GM12878 (cell line): ENCODE measurements around the gene TLR9. TPM values are rescaled to one million over a fixed set of nuclear protein-coding genes. Genes with fewer than 3 reads are reported as not detected.

Experiments
- ATAC-seq: fragments of 200-7000 bp; cut with Tn5 transposase; 3 replicates; pipeline ENCODE4 v1.9.1; 2020; ENCODE audit warnings: mild to moderate bottlenecking, moderate library complexity
- BruUV-seq: library from RNA; stranded (reverse); fragments of 400-500 nt; replicated peaks from 2 replicates; lab custom pipeline; 2021; lab: Mats Ljungman, UMichigan
- CTCF ChIA-PET: fragments of 300-600 bp; sonication (Branson Sonifier 250); formaldehyde crosslinking; extraction: SDS; loops from one replicate; lab custom pipeline; 2021; ENCODE audit warnings: inconsistent platforms; lab: Yijun Ruan, JAX
- POLR2A ChIA-PET: fragments of 350-600 bp; formaldehyde crosslinking; extraction: SDS; loops from one replicate; lab custom pipeline; 2021; ENCODE audit warnings: inconsistent platforms; lab: Charles Lee
- RAD21 ChIA-PET: fragments of 300-600 bp; sonication (Branson Sonifier 250); formaldehyde crosslinking; loops from one replicate; lab custom pipeline; 2023; ENCODE audit warnings: antibody characterized with exemption; ENCODE audit not compliant: unreplicated experiment; lab: Charles Lee
- SMC1A ChIA-PET: fragments of 300-600 bp; sonication (Branson Sonifier 250); formaldehyde crosslinking; loops from one replicate; lab custom pipeline; 2023; ENCODE audit not compliant: unreplicated experiment, uncharacterized antibody; lab: Charles Lee
- DNase-seq: peaks from one replicate; pipeline ENCODE4 v3.0.0-alpha.2; 2011; ENCODE audit warnings: low read depth, low spot score
- FAIRE-seq: peaks from 3 replicates; lab custom pipeline; 2011; peaks lifted over from hg19 to GRCh38; lab: Jason Lieb, UNC
- H2AFZ ChIP-seq: 2 replicates; pipeline ENCODE4 v1.6.0; 2011; ENCODE audit warnings: low read depth, low read length, control low read depth; ENCODE audit not compliant: control insufficient read depth
- H3K27ac ChIP-seq: 2 replicates; pipeline ENCODE4 v1.5.1; 2011; ENCODE audit warnings: control low read depth; ENCODE audit not compliant: control insufficient read depth, insufficient read depth
- H3K27me3 ChIP-seq, 2 experiments: replicated peaks in 1 of 2; 2 replicates each; pipeline versions ENCODE4 v1.6.0 to v1.6.1; 2011; ENCODE audit warnings: low read length in 1 of 2; ENCODE audit not compliant: control insufficient read depth in 2 of 2, insufficient read depth in 2 of 2
- H3K36me3 ChIP-seq, 2 experiments: 2 replicates each; pipeline ENCODE4 v1.5.1; 2011; ENCODE audit warnings: low read length in 1 of 2; ENCODE audit not compliant: control insufficient read depth in 2 of 2, insufficient read depth in 2 of 2
- H3K4me1 ChIP-seq: 2 replicates; pipeline ENCODE4 v1.6.1; 2011; ENCODE audit warnings: mild to moderate bottlenecking, low read length, moderate library complexity, mixed read lengths; ENCODE audit not compliant: control insufficient read depth, insufficient read depth
- H3K4me2 ChIP-seq: 2 replicates; pipeline ENCODE4 v1.6.0; 2011; ENCODE audit warnings: control low read depth; ENCODE audit not compliant: control insufficient read depth, insufficient read depth
- H3K4me3 ChIP-seq: fragments of 200-600 bp; sonication (generic); 2 replicates; pipeline ENCODE4 v1.5.1; 2016
- H3K79me2 ChIP-seq: 2 replicates; pipeline ENCODE4 v1.6.0; 2011; ENCODE audit warnings: low read length; ENCODE audit not compliant: control insufficient read depth, insufficient read depth
- H3K9ac ChIP-seq: 2 replicates; pipeline ENCODE4 v1.8.0; 2011; ENCODE audit warnings: low read length, control low read depth, mixed read lengths; ENCODE audit not compliant: control insufficient read depth, insufficient read depth
- H3K9me3 ChIP-seq: replicated peaks from 3 replicates; pipeline ENCODE4 v1.5.1; 2011; ENCODE audit warnings: mild to moderate bottlenecking, low read length; ENCODE audit not compliant: control insufficient read depth, insufficient read depth
- H4K20me1 ChIP-seq: 2 replicates; pipeline ENCODE4 v1.6.0; 2011; ENCODE audit not compliant: control insufficient read depth, insufficient read depth
- ASH2L ChIP-seq: fragments of 300-600, 200-600 bp; sonication (generic); IDR thresholded peaks from 2 replicates; pipeline ENCODE4 v1.6.1; 2017; ENCODE audit warnings: low read depth, mild to moderate bottlenecking, borderline replicate concordance
- CHD2 ChIP-seq: IDR thresholded peaks from 2 replicates; pipeline ENCODE4 v1.6.1; 2011; ENCODE audit warnings: low read depth, low read length, improper control_type of control experiment, borderline replicate concordance
- DPF2 ChIP-seq: fragments of 450-650 bp; IDR thresholded peaks from 2 replicates; pipeline ENCODE4 v1.6.1; 2017; ENCODE audit warnings: mild to moderate bottlenecking
- HDGF ChIP-seq: fragments of 450-650 bp; IDR thresholded peaks from 2 replicates; pipeline ENCODE4 v1.6.1; 2016; ENCODE audit warnings: antibody characterized with exemption
- HSF1 ChIP-seq: fragments of 150-350 bp; IDR thresholded peaks from 2 replicates; pipeline ENCODE4 v1.6.1; 2014; ENCODE audit warnings: mild to moderate bottlenecking, low read depth, low read length
- IKZF1 ChIP-seq: fragments of 450-650 bp; conservative IDR thresholded peaks from 2 replicates; pipeline ENCODE4 v1.6.1; 2017; ENCODE audit warnings: antibody characterized with exemption, mild to moderate bottlenecking
- KLF5 ChIP-seq: fragments of 450-650 bp; IDR thresholded peaks from 2 replicates; pipeline ENCODE4 v1.6.1; 2014; ENCODE audit warnings: mild to moderate bottlenecking; ENCODE audit not compliant: partially characterized antibody
- MTA2 ChIP-seq: fragments of 450-650 bp; IDR thresholded peaks from 2 replicates; pipeline ENCODE4 v1.6.1; 2016; ENCODE audit warnings: low read depth, mild to moderate bottlenecking, moderate library complexity
- MTA3 ChIP-seq: IDR thresholded peaks from 2 replicates; pipeline ENCODE4 v1.6.1; 2012; ENCODE audit warnings: low read length, inconsistent platforms, borderline replicate concordance
- MYB ChIP-seq: fragments of 150-350 bp; IDR thresholded peaks from 2 replicates; pipeline ENCODE4 v1.6.1; 2014; ENCODE audit warnings: mild to moderate bottlenecking, low read depth, low read length, borderline replicate concordance
- NR2C1 ChIP-seq: fragments of 450-650 bp; IDR thresholded peaks from 2 replicates; pipeline ENCODE4 v1.6.1; 2017; ENCODE audit warnings: antibody characterized with exemption, mild to moderate bottlenecking, moderate library complexity
- NRF1 ChIP-seq: conservative IDR thresholded peaks from 2 replicates; pipeline ENCODE4 v1.6.1; 2011; ENCODE audit warnings: mild to moderate bottlenecking, low read depth, low read length, improper control_type of control experiment
- POLR2AphosphoS5 ChIP-seq: IDR thresholded peaks from 2 replicates; pipeline ENCODE4 v1.6.1; 2011; ENCODE audit warnings: mild to moderate bottlenecking, low read length, inconsistent platforms
- POU2F2 ChIP-seq: IDR thresholded peaks from 3 replicates; pipeline ENCODE4 v1.6.1; 2011; ENCODE audit warnings: low read depth, mild to moderate bottlenecking, low read length, borderline replicate concordance
- RCOR1 ChIP-seq: conservative IDR thresholded peaks from 2 replicates; pipeline ENCODE4 v1.6.1; 2012; ENCODE audit warnings: low read depth, low read length, improper control_type of control experiment
- RELB ChIP-seq: fragments of 450-650 bp; IDR thresholded peaks from 2 replicates; pipeline ENCODE4 v1.6.1; 2017; ENCODE audit warnings: low read depth, mild to moderate bottlenecking, moderate library complexity
- RUNX3 ChIP-seq: IDR thresholded peaks from 2 replicates; pipeline ENCODE4 v1.6.1; 2012; ENCODE audit warnings: low read length, inconsistent platforms
- ZNF24 ChIP-seq: fragments of 450-650 bp; IDR thresholded peaks from 2 replicates; pipeline ENCODE4 v1.6.1; 2017; ENCODE audit warnings: antibody characterized with exemption, mild to moderate bottlenecking
- WGBS: methylation state at CpG from one replicate; pipeline ENCODE4 v1.1.6; 2016; ENCODE audit warnings: low lambda C conversion rate; ENCODE audit not compliant: insufficient replicate concordance, insufficient coverage; ENCODE audit errors: missing lambda C conversion rate; 5-methylcytosine and 5-hydroxymethylcytosine counted together
- in situ Hi-C: fragments of 300-500 bp; cut with MboI; formaldehyde crosslinking; loops from 9 replicates; pipeline ENCODE4 v1.14.3; 2018; ENCODE audit warnings: mixed read lengths
- intact Hi-C: fragments of 100-400 bp; cut with micrococcal nuclease; formaldehyde crosslinking; loops from one replicate; pipeline ENCODE4 v1.14.2; 2022; ENCODE audit not compliant: unreplicated experiment
- polyA plus RNA-seq, 11 experiments: library from polyadenylated mRNA; depleted of rRNA in 4 of 11; unstranded in 6 of 11; stranded (reverse) in 5 of 11; fragments of >200 nt; fragmentation: Nextera tagmentation in 4 of 11; fragmentation: Illumina TruSeq in 1 of 11; extraction: Ambion mirVana in 4 of 11; extraction: Trizol in 1 of 11; gene quantifications; 1 replicate in 1 of 11; 2 replicates in 10 of 11; pipeline versions ENCODE4 v1.2.1 to v1.2.3, GENCODE V29; 2011 to 2016; ENCODE audit warnings: inconsistent platforms in 2 of 11, missing spikeins in 2 of 11, low read depth in 1 of 11
- total RNA-seq, 4 experiments: library from RNA; depleted of rRNA in 3 of 4; stranded (reverse); fragments of >200 nt in 3 of 4; fragmentation: Illumina TruSeq in 1 of 4; extraction: Trizol in 1 of 4; gene quantifications; 2 replicates each; pipeline versions ENCODE4 v1.2.1 to v1.2.3, GENCODE V29; 2013 to 2021

Gene TLR9
- total and polyA plus RNA-seq, 10 of the 15 experiments (the other 5 are each of a cell fraction or from before 2014, with no cell fraction given): 0.10 to 4.8 (median 0.53) TPM; not detected in 1

- POLR2A ChIA-PET: interaction anchor here (1.0 to 1.2 kb wide), 4 partner anchors 11 to 215 kb away, joined by 3 read pairs; no protein-coding TSS in a partner anchor
- in situ Hi-C loops: no loop called here
- Histone ChIP-seq H3K9me3 (no peaks in the 10 kb centered on the region), H3K79me2 (peaks cover 21% of the 10 kb centered on the region), H4K20me1 (no peaks in the 10 kb centered on the region), H3K27me3 (no peaks in the 10 kb centered on the region), H3K4me1 (peaks cover 37% of the 10 kb centered on the region), H3K9ac (peak within 1 kb of the TSS; percentile 84), H2AFZ (peak within 1 kb of the TSS; percentile 91), H3K4me2 (peak within 1 kb of the TSS; percentile 99), H3K36me3 (peaks cover 0 to 4% of the 10 kb centered on the region in 2 experiments; a peak in 1 of 4 replicates), H3K4me3 (peak within 1 kb of the TSS; percentile 89), H3K27ac (peak within 1 kb of the TSS; percentile 71)
- ATAC-seq (peak; percentile 88), DNase-seq (peak; percentile 72), FAIRE-seq (peak; percentile 96)
- BruUV-seq: no TSS peak
- 1% methylated on average over 67 of the region's 71 CpGs for WGBS
- intact Hi-C loops: loop anchor here (2.0 kb wide), 1 partner anchor 43 kb away; the partner anchor contains the start of gene POC1A
- CTCF ChIA-PET: interaction anchor here (1.1 to 1.8 kb wide), 3 partner anchors 22 to 141 kb away, joined by 3 to 4 read pairs (median 4); no protein-coding TSS in a partner anchor
- RAD21 ChIA-PET: no interaction called here
- SMC1A ChIA-PET: interaction anchor here (1.6 kb wide), 1 partner anchor 12 kb away, joined by 3 read pairs; no protein-coding TSS in a partner anchor
- 0 out of 2 replicates have a peak, but pooled peaks have one; percentile 25 for TF ChIP-seq HSF1
- TF ChIP-seq MTA3: no peak; the same call in 1 of the 2 replicates
- peak; percentile 97 for TF ChIP-seq NRF1
- TF ChIP-seq ASH2L: no peak
- peak; percentile 51 for TF ChIP-seq NR2C1
- TF ChIP-seq ZNF24: 0 out of 2 replicates have a peak, but pooled peaks have one; percentile 18
- TF ChIP-seq MYB: 0 out of 2 replicates have a peak, but pooled peaks have one; percentile 41
- TF ChIP-seq KLF5: peak; percentile 45
- peak; percentile 91 for TF ChIP-seq DPF2
- TF ChIP-seq HDGF: peak; percentile 74; the same call in 1 of the 2 replicates
- TF ChIP-seq IKZF1: peak; percentile 99
- peak; percentile 94 for TF ChIP-seq POLR2AphosphoS5
- peak; percentile 69; the same call in 1 of the 2 replicates for TF ChIP-seq RELB
- TF ChIP-seq POU2F2: peak; percentile 80; the same call in 2 of the 3 replicates
- 0 out of 2 replicates have a peak, but pooled peaks have one; percentile 32 for TF ChIP-seq MTA2
- TF ChIP-seq CHD2: peak; percentile 32; the same call in 1 of the 2 replicates
- TF ChIP-seq RCOR1: no peak
- TF ChIP-seq RUNX3: peak; percentile 5; the same call in 1 of the 2 replicates
Measured at GRCh38 chr3:52197842-52198625, 27.4 kb downstream of the TLR9 start, which contains the start of gene ALAS1. ALAS1 (plus strand) TSS chr3:52198160; CDS start chr3:52199242, 1,082 bp downstream.
